GM04504 (cell line): ENCODE measurements around the gene WBP1.
"Not testable (repeated sequence)": the region's sequence is repeated elsewhere in the genome, so short reads cannot be mapped to it uniquely, and the experiment has no call there.

Experiments
- DNase-seq: peaks from one replicate; pipeline ENCODE4 v3.0.0-alpha.2; 2012; ENCODE audit warnings: low read depth

WBP1 gene

DNA sequence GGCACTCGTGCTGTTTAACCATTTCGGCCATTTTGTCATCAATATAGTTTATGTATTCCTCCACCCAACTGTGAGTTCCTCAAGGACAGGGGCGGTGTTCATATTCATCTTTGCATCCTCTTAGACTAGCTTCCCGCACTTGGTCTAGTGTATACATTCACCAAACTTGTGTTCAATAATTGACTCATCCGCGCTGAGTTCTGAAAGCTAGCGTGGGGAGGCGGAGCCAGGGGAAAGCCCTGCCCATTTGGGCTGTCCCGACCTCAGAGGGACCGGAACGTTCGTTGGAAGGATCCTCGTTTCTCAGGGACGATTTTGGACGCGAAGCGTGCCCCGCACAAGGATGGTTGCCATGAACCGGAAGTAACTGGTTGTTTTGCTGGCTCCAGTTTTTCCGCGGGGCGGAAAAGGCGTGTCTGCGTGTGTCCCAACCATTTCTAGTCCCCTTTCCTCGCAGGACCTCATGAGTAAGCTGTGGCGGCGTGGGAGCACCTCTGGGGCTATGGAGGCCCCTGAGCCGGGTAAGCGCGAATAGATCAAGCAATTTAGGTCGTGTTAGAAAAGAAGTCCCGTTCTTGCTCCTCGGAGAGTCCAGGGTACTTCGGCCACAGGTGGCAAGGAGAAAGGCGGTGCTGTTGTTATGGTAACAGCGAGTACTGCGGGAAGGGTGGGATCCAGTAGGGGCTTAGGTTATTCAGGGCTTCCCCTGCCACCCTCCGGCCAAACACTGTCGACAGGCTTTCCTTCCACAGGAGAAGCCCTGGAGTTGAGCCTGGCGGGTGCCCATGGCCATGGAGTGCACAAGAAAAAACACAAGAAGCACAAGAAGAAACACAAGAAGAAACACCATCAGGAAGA lies 3.4 kb upstream of the WBP1 start, which contains the start of gene INO80B:
TSS of gene INO80B (plus strand) at position 434 of the 858 bp plus-strand sequence. CDS start at position 464, 30 bp downstream.
- DNase-seq: peak; percentile 97

DNA sequence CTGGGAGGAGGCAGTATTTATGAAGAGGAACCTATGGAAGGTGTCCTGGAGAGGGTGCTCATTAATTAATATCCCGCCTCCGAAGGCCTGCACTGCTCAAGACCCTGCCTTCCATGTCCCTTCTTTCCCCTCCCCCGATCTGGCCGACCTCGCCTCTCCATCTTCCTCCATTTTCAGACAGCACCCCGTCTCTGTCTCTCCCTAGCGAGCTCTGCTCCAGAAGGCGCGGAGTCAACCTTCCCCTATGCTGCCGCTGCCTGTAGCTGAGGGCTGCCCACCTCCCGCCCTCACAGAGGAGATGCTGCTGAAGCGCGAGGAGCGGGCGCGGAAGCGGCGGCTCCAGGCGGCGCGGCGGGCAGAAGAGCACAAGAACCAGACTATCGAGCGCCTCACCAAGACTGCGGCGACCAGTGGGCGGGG lies 1.1 kb upstream of the WBP1 start:
- no peak for DNase-seq

DNA sequence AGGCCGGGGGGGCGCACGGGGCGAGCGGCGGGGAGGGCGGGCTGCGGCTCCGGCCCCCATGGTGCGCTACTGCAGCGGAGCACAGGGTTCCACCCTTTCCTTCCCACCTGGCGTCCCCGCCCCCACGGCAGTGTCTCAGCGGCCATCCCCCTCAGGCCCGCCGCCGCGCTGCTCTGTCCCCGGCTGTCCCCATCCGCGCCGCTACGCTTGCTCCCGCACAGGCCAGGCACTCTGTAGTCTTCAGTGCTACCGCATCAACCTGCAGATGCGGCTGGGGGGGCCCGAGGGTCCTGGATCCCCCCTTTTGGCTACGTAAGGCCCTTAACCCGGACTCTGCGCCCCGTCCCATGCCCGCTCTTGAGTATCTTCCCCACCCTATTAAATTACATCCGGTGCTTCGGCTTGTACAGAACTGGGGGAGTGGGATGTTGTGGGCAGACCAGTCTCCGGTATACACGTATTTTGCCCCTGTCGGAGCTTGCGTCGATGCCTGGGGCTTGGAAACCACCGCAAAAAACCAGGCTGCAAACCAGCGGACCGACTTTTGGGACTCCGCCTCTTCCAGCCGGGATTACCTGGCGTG lies 598 bp upstream of the WBP1 start:
- DNase-seq: no peak

DNA sequence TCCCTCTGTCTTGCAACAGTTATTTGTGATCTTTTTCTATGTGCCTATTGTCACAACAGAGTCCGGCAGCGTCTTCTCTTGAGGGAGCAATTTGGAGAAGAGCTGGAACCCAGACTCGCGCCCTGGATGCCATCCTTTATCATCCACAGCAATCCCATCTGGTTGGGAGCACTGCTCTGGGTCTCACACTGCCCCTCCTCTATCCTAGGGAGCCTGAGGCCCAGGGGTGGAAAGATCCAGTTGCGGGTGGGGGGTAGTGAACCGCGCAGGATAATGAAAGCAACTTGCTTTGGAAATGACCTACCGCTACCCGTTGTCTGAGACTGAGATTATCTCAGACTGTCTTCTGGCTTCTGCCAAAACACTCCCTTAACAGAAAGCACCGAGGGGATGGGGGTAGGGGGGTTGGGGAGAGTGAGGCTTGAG lies 713 bp downstream of the WBP1 start:
- no peak for DNase-seq

DNA sequence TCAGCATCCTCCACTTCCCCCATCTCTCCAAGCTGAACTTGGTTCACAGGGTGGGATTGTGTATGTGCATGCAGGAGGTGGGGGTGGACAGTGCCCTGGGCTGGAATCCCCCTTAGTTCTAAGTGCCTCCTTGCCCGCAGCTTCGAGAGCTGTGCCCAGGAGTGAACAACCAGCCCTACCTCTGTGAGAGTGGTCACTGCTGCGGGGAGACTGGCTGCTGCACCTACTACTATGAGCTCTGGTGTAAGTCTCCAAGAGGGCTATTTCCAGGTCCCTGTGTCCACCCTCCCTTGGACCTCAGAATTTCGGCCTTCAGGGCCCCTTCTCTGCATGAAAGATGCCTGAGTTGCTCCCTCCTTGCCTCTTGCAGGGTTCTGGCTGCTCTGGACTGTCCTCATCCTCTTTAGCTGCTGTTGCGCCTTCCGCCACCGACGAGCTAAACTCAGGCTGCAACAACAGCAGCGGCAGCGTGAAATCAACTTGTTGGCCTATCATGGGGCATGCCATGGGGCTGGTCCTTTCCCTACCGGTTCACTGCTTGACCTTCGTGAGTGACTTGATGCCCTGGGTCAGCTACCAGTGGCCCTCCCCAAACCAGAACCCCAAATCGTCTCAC lies 1.4 kb downstream of the WBP1 start:
- DNase-seq: not testable (repeated sequence)

DNA sequence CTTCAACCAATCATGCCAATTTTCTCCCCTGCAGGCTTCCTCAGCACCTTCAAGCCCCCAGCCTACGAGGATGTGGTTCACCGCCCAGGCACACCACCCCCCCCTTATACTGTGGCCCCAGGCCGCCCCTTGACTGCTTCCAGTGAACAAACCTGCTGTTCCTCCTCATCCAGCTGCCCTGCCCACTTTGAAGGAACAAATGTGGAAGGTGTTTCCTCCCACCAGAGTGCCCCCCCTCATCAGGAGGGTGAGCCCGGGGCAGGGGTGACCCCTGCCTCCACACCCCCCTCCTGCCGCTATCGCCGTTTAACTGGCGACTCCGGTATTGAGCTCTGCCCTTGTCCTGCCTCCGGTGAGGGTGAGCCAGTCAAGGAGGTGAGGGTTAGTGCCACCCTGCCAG lies 1.9 kb downstream of the WBP1 start:
- not testable (repeated sequence) for DNase-seq

DNA sequence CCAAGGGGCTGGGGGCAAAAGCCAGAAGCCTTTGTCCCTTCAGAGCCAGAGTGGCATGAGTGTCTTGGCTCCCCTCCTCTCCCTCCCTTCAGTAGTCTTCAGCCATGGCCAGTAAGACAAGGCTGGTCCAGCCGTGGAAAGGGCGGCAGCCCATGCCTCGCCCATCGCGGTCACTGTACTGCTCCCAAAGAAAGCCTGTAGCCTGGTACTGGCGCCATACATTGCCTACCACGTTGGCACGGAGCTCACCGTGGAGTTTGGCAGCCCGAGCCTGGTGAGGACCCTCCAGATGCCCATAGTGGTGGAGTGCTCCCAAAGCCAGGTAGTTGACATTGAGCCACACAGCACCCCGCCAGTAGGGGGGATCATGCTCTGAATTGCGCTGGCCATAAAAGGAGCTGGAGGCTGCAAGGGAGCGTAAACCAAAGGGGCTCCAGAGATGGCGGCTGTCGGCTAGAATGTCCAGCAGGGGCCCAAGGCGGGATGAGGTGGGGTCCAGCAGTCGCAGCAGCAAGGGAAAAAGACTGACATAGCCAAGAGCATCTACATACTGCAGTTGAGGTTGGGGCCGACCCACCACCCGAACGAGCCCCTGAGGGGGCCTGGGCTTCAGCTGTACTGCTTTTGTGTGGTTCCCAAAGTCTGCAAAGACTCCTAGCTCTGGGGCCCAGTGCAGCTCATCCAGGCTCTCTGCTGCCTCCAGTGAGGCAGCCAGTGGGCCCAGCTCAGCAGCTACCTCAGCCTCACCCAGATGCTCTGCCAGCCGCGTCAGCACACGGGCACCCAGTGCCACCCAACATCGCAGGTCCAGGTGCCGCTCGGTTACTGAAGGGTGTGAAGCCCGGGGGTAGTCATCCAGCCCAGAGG lies 3.2 kb downstream of the WBP1 start:
- no peak for DNase-seq

DNA sequence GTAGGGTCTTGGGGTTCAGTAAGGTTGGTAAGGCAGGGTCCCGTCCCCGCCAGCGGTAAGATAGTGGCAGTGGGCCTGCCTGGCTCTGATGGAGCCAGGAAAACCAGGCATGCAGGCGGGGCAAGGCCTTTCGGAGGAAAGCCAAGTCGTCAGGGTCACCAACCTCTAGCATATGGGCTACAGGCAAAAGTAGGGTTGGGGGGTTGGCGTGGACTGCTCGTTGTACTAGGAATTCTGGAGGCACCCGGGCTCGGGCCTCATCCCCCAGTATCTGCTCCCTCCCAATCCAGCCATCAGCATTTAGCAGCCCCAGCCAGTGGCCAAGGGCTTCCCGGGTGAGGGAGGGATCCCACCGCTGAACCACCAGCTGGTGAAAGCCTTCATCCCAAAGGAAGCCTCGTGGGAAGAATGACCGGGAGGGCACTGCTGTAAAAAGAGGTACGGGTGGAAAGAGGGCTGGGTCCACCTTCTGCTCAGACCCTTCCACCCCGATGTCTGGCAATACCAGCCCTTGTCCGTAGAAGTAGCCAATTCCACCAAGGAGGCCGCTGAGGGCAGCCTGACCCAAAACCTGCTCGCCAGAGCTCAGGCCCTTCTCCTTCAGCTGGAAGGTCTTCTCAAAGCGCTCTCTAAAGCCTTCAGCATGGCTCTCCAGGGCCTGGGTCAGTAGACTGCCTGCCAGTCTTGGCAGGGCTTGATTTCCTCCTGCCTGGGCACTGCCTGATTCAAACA lies 4.0 kb downstream of the WBP1 start:
- DNase-seq: no peak

DNA sequence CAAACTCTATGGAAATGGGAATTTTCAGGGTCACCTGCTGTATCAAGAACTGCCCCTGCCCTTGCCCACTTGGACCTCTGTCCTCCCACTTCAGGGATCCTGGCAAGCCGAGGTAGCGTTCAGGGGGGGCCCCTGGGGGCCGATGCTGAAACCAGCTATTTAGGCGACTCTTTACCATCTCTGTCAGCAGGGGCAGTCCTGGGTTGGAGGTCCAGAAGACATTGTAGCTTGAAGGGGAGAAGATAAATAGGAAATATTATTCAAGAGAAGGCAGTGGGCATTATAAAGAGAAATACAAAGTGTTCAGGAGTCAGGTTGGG lies 4.5 kb downstream of the WBP1 start:
- no peak for DNase-seq

DNA sequence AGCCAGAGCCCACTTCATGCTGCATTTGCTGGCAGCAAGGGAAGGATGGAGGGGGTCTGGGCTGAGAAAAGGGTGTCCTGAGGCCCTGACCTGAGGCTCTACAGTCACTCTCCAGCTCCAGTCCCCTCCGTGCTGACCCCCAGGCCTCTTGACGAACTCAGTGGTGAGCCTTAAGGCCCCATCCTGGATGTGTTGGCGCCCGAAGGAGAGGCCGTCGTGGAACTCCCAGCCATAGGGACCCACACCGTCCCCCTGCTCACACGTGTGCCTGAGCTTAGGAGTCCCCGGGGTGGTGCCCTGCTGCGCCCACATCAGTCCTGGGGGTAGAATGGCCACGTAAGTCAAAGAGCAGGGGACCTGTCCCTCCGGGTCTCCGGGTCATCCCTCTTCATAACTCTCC lies 6.2 kb downstream of the WBP1 start:
- DNase-seq: no peak

DNA sequence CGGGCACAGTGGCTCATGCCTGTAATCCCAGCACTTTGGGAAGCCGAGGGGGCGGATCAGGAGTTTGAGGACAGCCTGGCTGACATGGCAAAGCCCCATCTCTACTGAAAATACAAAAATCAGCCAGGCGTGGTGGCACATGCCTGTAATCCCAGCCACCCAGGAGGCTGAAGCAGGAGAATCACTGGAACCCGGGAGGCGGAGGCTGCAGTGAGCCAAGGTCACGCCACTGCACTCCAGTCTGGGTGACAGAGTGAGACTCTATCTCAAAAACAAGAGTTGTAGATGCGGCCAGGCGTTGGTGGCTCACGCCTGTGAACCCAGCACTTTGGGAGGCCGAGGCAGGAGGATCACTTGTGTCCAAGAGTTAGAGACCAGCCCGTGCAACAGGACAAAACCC lies 12.5 kb downstream of the WBP1 start:
- DNase-seq: not testable (repeated sequence)

DNA sequence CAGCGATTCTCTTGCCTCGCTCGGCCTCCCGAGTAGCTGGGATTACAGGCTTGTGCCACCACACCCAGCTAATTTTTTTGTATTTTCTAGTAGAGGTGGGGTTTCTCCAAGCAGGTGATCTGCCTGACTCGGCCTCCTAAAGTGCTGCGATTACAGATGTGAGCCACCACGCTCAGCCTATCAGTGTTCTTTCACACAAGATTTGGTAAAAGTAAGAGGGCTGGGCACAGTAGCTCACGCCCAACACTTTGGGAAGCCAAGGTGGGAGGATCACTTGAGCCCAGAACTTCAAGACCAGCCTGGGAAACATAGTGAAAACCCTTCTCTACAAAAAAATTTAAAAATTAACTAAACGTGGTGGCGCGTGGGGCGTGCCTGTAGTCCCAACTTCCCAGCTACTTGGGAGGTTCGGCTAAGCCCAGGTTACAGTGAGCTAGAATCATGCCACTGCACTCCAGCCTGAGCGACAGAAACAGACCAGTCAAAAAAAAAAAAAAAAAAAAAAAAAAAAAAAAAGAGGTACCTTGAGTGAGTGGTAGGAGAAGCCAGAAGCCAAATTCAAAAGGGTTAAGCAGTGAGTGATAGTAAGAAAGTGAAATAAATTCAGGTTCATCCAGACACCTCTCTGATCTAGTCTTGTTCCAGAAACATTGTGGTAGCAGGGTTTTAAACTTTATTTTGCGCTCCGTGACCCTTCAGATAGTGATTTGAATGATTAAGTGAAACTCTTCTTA lies 13.3 kb downstream of the WBP1 start:
- no peak for DNase-seq

DNA sequence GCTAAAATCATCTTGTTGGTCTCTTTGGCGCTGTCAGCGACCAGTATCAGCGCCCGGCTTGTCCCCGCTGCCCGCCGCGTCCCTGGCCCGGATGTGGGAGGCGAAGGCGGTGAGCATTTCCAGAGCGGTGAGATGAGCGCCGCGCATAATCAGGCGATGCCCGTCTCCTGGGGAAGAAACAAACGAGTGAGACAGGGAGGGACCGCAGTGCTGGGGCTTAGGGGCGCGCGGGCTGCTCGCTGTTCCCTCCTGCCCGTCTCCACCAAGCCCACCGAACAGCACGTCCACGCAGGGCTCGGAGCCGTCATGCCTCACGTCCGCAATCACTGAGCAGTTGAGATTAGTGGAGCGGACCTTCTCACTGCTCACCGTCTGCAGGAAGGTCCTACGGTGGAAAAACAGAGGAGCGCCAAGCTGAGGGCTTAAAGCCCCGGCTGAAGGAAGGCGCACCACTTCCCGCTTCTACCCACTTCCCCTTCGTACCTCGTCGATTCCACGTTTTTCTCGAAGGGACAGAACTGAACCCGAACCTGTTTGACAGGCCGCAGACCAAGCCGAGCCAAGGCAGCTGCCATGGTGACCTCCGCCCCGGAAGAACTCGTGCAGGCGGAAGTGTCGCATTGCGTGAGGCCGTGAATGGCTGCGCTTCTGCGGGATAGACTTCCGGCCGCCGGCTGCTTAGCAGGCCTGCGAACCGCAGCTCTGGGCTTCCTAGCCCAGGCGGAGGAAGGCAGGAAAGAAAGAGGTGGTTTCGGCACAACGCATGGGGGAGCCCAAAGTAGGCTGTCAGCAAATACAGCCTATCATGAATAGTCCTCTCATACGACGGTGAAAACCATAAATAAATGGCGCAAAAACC lies 14.1 kb downstream of the WBP1 start, which contains the start of gene MRPL53:
TSS of gene MRPL53 (minus strand) at position 595 of the 859 bp plus-strand sequence. CDS start at position 575, 20 bp downstream.
- DNase-seq: peak; percentile 86

DNA sequence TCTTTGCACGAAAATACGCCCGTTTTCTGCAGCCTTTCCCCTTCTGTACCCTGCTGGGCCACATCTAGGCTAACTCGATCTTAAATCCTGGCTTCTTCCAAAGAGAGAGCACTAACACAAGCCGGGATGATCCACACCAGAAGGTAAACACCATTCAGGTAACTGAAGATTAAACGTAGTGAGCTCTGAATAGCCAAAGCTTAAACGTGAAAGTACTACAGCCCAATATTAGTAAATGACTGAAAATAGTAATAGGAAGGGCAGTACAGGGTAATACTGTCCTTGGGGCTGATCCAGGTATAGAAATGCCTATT lies 14.7 kb downstream of the WBP1 start:
- DNase-seq: no peak

DNA sequence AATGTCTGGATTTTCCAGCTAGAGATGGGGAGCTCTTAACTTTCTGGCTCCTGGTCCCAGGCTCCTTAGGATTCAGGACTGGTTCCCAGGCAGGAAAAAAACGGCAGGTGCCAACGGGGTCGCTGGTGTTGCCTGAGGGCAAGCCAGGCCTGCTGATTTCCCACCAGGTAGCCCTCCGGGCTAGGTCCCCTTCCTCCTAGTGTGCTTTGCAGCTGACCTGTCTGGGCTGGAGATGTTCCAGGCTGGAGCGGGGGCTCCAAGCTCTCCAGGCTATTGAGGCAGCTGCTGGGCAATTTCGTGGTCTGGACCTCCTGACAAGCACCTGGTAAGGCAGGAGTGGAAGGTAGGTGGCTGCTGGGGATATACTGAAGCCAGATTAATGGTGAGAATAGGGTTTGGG lies 16.2 kb downstream of the WBP1 start:
- DNase-seq: no peak

DNA sequence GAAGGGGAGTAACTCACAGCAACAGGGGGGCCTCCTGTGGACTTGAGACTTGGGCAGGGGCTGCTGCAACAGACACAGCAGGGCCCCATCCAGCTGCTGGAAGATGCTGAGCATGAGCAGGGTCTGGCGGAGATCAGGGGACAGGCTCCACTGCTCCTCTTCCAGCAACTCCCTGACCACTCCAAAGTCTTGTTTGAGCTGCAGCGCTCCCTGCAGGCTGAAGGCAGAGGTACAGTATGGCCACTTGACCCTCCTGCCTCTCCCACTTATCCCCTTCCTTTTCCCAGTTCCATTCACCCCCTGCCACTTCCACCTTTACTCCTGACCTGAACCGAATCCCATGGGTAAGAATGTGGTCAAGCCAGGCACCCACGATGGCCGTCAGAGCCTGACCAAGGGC lies 16.7 kb downstream of the WBP1 start:
- no peak for DNase-seq

DNA sequence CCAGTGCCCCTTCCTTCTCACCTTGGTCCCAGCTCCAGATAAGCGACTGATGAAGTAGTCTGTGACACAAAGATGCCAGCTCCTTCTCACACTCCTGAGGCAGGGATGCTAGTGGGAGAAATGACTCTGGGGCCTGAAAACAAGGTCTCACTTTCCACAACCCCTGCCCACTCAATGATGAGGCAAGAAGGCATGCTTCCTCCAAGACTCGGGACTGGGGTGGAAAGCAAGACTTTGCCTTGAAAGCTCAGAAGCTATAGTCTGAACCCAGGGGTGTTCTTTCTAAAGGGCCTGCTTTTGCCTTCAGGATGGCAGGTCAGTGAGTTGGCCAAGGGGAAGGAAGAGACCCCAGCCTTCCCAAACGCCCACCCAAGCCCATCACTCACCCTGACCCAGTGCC lies 23.2 kb downstream of the WBP1 start:
- DNase-seq: no peak

DNA sequence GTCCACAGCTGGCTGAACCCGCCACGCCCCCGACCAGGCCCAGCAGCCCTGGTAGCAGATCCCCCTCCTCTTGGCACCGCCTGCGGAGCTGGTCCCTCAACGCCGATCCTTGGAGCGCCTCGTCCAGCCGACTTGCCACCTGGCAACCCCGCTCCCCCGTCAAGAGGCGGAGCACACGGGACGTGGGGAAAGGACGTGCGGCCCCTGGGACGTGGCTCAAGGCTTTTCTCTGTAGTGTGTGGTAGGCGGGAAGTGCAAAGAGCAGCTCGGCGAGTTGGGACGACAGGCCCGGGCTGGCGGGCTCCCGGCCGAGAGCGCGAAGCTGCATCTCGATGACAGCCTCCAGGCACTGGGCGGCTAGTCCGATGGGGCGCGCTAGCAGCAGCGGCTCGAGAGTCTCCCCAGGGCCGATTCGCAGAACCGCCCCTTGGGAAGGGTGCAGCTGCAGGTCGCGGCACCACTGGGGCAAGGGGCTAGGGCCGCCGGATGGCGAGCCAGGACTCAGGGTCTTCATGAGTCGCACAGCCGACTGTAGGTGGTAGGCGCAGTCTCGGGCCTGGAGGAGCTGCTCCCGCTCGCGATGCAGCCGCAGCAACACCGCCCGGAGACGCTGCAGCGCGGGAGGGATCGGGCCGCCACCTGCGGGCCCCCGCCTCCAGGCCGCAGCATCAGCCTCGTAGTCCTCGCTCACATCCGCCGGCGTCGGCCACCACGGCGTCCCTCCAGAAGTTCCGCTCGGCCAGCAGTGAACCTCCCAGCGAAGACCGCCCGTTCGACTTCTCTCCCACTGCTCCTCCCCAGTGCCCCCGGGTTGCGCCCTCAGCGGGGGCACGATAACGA lies 23.9 kb downstream of the WBP1 start:
- no peak for DNase-seq
